ENCODE data around the gene CUX1. TPM values are rescaled to one million over a fixed set of nuclear protein-coding genes. Genes with fewer than 3 reads are reported as not detected.

CUX1 gene
- total RNA-seq, 4 donors from 2014 or later = 40.0 to 55.9 (median 47.3) TPM

DNA sequence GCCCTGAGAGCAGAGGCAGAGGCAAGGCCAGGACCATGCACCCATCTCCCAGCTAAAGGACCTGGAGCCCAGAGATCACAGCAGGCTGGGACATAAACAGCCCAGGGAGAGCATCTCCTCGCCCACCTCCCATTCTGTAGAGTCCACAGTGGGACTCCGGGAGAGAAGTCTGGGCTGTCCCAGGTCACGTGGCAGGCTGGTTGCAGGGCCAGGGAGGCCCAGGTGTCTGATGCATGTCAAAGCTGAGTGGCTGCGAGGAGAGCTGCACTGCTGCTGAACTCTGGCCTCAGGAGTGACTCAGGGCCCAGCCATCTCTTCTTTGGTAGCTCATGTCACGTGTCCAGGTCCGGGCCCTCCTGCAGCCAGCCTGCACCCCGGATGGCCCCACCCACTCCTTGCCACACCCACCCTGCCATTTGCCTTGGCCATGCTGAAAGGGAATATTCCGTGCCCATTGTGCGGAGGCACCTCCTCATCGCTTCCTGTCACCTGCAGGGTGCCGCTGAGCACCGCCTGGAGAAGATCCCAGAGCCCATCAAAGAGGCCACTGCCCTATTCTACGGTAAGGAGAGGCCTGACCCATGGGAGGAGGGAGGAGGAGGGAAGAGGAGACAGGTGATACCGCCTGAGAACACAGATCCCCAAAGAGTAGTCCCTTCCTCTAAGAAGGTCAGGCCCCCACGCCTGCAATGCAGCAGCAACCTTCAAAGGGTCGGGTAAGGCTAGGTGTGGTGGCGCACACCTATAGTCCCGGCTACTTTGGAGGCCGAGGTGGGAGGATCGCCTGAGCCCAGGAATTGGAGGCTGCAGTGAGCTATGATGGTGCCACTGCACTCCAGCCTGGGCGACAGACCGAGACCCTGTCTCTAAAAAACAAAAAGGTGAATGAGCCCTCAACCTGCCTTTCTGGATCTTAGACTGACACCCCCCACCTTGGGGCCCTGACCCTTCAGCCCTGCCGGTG, 456.6 kb downstream of the CUX1 start:
- no peak overlapping the region for H3K27ac ChIP-seq
- 69 to 72% methylated on average over 13 to 16 of the region's 23 CpGs for WGBS, 2 donors
- TF ChIP-seq, protein P1, sequence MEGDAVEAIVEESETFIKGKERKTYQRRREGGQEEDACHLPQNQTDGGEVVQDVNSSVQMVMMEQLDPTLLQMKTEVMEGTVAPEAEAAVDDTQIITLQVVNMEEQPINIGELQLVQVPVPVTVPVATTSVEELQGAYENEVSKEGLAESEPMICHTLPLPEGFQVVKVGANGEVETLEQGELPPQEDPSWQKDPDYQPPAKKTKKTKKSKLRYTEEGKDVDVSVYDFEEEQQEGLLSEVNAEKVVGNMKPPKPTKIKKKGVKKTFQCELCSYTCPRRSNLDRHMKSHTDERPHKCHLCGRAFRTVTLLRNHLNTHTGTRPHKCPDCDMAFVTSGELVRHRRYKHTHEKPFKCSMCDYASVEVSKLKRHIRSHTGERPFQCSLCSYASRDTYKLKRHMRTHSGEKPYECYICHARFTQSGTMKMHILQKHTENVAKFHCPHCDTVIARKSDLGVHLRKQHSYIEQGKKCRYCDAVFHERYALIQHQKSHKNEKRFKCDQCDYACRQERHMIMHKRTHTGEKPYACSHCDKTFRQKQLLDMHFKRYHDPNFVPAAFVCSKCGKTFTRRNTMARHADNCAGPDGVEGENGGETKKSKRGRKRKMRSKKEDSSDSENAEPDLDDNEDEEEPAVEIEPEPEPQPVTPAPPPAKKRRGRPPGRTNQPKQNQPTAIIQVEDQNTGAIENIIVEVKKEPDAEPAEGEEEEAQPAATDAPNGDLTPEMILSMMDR (IDR thresholded peaks at IDR 0.05) = no peak
- no peak for TF ChIP-seq POLR2A (IDR thresholded peaks at IDR 0.05)

GRCh38 chr7:102275123-102275703, 457.8 kb downstream of the CUX1 start:
- Histone ChIP-seq H3K27ac (no peak overlapping the region), H3K4me1 (peaks cover 0 to 14% (median 3%) of the 10 kb centered on the region in 3 donors), H3K4me3 (no peak overlapping the region), H3K9me3 (no peaks in the 10 kb centered on the region), H3K27me3 (no peaks in the 10 kb centered on the region), H3K36me3 (no peaks in the 10 kb centered on the region)
- 61 to 69% methylated on average over 3 to 4 of the region's 10 CpGs for WGBS, 2 donors
- no peak for TF ChIP-seq POLR2A (IDR thresholded peaks at IDR 0.05)
- TF ChIP-seq, protein P1 (IDR thresholded peaks at IDR 0.05) = no peak
- no peak for DNase-seq
- intact Hi-C loops (cut with DNase I) = no loop called here

More for the DNA sequence above, 456.6 kb downstream of the CUX1 start:
- Histone ChIP-seq H3K27me3 (no peaks in the 10 kb centered on the region), H3K4me1 (peaks cover 0 to 6% (median 3%) of the 10 kb centered on the region in 3 donors), H3K36me3 (no peaks in the 10 kb centered on the region), H3K9me3 (no peaks in the 10 kb centered on the region), H3K4me3 (no peak overlapping the region)
- DNase-seq = no peak
- intact Hi-C loops (cut with DNase I) = loop anchor here (5.0 kb wide), 1 partner anchor 732 kb away; no protein-coding TSS in a partner anchor

- intact Hi-C loops (cut with DNase I) = no loop called here
- no CpG with 5 or more reads among the region's 10 CpGs for WGBS, 2 donors
- no peak overlapping the region for H3K27ac ChIP-seq
- H3K27me3 ChIP-seq = no peaks in the 10 kb centered on the region
- no peaks in the 10 kb centered on the region for H3K9me3 ChIP-seq
- TF ChIP-seq, protein P1 (IDR thresholded peaks at IDR 0.05) = no peak
- no peak for TF ChIP-seq POLR2A (IDR thresholded peaks at IDR 0.05)
- DNase-seq = no peak
- H3K4me1 ChIP-seq = peaks cover 0 to 8% (median 0%) of the 10 kb centered on the region in 3 donors
- H3K4me3 ChIP-seq = no peak overlapping the region
- no peaks in the 10 kb centered on the region for H3K36me3 ChIP-seq
These were observed 460.5 kb downstream of the CUX1 start for GRCh38 chr7:102277901-102278300.

GRCh38 chr7:102279537-102280400, 462.3 kb downstream of the CUX1 start:
- Histone ChIP-seq H3K36me3 (no peaks in the 10 kb centered on the region), H3K4me1 (peaks cover 0 to 8% (median 0%) of the 10 kb centered on the region in 3 donors), H3K4me3 (no peak overlapping the region), H3K9me3 (no peaks in the 10 kb centered on the region), H3K27ac (no peak overlapping the region), H3K27me3 (no peaks in the 10 kb centered on the region)
- 31 to 54% methylated on average over 5 to 8 of the region's 23 CpGs for WGBS, 2 donors
- no peak for TF ChIP-seq POLR2A (IDR thresholded peaks at IDR 0.05)
- TF ChIP-seq, protein P1 (IDR thresholded peaks at IDR 0.05) = peak; percentile 53 to 83 (median 76)
- no peak for DNase-seq
- intact Hi-C loops (cut with DNase I) = loop anchor here (5.0 to 10.0 kb wide), 2 partner anchors 108 to 185 kb away; partner anchors contain the start of genes ALKBH4 and LRWD1

All from esophagus squamous epithelium (tissue), 5 donors.